ENCODE measurements around the gene SYNGR3. TPM values are rescaled to one million over a fixed set of nuclear protein-coding genes. Genes with fewer than 3 reads are reported as not detected.
A peak's percentile ranks its signal among the peaks of the same experiment; 100 is the strongest.

SYNGR3 gene
- total RNA-seq, 1 donor from 2014 or later = 2.1 TPM

GRCh38 chr16:1968146-1968953, 21.4 kb upstream of the SYNGR3 start:
- peaks cover 13% of the 10 kb centered on the region for H3K36me3 Mint-ChIP-seq (ENCODE audit: low read depth)
- no peak for DNase-seq (ENCODE audit: low read depth, low spot score)
- no peaks in the 10 kb centered on the region for H3K9me3 Mint-ChIP-seq
- no peak for TF ChIP-seq CTCF (conservative IDR thresholded peaks at IDR 0.05)
- peaks cover 10% of the 10 kb centered on the region for H3K27me3 Mint-ChIP-seq (ENCODE audit: low read depth)
- H3K4me1 Mint-ChIP-seq = peaks cover 32% of the 10 kb centered on the region
- H3K4me3 Mint-ChIP-seq = peak overlapping the region; percentile 79
- H3K27ac Mint-ChIP-seq (ENCODE audit: unreplicated experiment) = no peak overlapping the region

GRCh38 chr16:1971796-1972489, 17.8 kb upstream of the SYNGR3 start, which contains the start of gene TBL3:
TSS of gene TBL3 (plus strand) at chr16:1972053. CDS start at chr16:1972165, 112 bp downstream.
- peak within 1 kb of the TSS; percentile 97 for H3K4me3 Mint-ChIP-seq
- peaks cover 5% of the 10 kb centered on the region for H3K27me3 Mint-ChIP-seq (ENCODE audit: low read depth)
- peak within 1 kb of the TSS; percentile 97 for H3K27ac Mint-ChIP-seq (ENCODE audit: unreplicated experiment)
- peaks cover 18% of the 10 kb centered on the region for H3K4me1 Mint-ChIP-seq
- no peak for TF ChIP-seq CTCF (conservative IDR thresholded peaks at IDR 0.05)
- no peaks in the 10 kb centered on the region for H3K9me3 Mint-ChIP-seq
- peak; percentile 89 for DNase-seq (ENCODE audit: low read depth, low spot score)
- no peaks in the 10 kb centered on the region for H3K36me3 Mint-ChIP-seq (ENCODE audit: low read depth)

- H3K9me3 Mint-ChIP-seq = no peaks in the 10 kb centered on the region
- H3K4me3 Mint-ChIP-seq = peak overlapping the region; percentile 97
- peaks cover 6% of the 10 kb centered on the region for H3K27me3 Mint-ChIP-seq (ENCODE audit: low read depth)
- no peak for DNase-seq (ENCODE audit: low read depth, low spot score)
- TF ChIP-seq CTCF (conservative IDR thresholded peaks at IDR 0.05) = no peak
- no peaks in the 10 kb centered on the region for H3K36me3 Mint-ChIP-seq (ENCODE audit: low read depth)
- peaks cover 18% of the 10 kb centered on the region for H3K4me1 Mint-ChIP-seq
- peak overlapping the region; percentile 35 for H3K27ac Mint-ChIP-seq (ENCODE audit: unreplicated experiment)
Observed at GRCh38 chr16:1972490-1972877, 17.3 kb upstream of the SYNGR3 start.

GRCh38 chr16:1973461-1974156, 16.2 kb upstream of the SYNGR3 start:
- H3K36me3 Mint-ChIP-seq (ENCODE audit: low read depth) = no peaks in the 10 kb centered on the region
- peak overlapping the region; percentile 97 for H3K4me3 Mint-ChIP-seq
- peaks cover 18% of the 10 kb centered on the region for H3K4me1 Mint-ChIP-seq
- DNase-seq (ENCODE audit: low read depth, low spot score) = no peak
- H3K27me3 Mint-ChIP-seq (ENCODE audit: low read depth) = peaks cover 12% of the 10 kb centered on the region
- H3K27ac Mint-ChIP-seq (ENCODE audit: unreplicated experiment) = no peak overlapping the region
- no peak for TF ChIP-seq CTCF (conservative IDR thresholded peaks at IDR 0.05)
- H3K9me3 Mint-ChIP-seq = no peaks in the 10 kb centered on the region

Measured in neural crest cell (in vitro differentiated cells).